Stimulated activated CD4-positive, alpha-beta T cell treated with anti-CD3 and anti-CD28 coated beads, Interleukin-2, amount 100 ng/mL, for 24 hours (primary cell): ENCODE data around the gene BTD.

ENCODE experiments used
- DNase-seq, 2 donors: peaks; one replicate each; pipeline ENCODE4 v3.0.0-alpha.2; 2020

BTD gene

DNA sequence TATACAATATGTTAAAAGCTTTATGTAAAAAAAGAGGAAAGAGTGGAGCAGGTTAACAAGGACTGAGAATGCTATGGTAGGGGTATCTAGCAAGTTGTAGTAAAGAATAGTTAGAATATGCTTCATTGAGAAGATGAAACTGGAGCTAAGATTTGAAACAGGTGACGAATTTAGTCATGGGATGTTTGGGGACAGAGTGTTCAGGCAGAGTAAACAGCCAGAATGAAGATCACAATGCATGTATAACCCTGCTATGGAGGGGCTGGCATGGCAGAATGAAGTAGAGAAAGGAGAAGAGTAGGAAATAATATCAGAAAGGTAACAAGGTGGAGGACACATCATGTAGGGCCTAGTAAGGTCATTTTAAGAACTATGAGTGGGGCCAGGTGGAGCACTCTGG lies 72.0 kb downstream of the BTD start:
- no peak for DNase-seq

- DNase-seq: no peak
Measured at GRCh38 chr3:15676259-15676658, 74.7 kb downstream of the BTD start.

DNA sequence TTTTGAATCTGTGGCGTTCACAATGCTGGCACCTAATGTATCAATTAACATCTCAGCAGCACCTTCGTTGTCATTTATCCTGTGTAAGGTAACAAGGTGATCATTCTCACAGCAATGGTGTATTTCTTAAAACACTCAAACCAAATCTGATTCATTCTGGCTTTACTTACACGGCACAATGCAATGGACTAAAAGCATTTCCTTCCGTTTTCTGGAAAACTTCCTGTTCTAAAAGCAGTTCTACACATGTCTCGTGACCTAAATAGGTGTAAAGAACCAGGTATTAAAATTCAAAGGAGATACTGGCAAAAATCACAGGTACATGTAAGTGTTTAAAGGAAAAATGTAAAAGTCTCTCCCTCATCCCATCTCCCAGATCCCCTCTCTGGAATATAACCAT lies 77.8 kb downstream of the BTD start:
- no peak for DNase-seq

DNA sequence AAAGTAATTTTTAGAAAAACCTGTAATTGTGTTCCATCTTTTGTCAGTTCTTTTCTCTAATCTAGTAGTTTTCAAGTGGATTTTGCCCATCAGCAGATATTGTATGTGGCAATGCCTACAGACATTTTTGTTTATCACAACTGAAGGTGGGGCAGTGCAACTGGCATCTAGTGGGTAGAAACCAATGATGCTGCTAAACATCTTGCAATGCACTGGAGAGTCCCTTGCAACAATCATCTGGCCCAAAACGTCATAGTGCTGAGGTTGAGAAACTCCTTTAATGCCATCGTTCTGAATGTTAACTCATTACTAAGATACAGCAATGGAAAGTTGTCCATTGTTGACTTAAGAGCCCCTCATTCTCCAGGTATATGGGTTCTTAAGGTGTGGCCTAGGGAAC lies 80.1 kb downstream of the BTD start:
- no peak for DNase-seq

- no peak for DNase-seq
Measured at GRCh38 chr3:15682561-15683185, 81.1 kb downstream of the BTD start.

DNA sequence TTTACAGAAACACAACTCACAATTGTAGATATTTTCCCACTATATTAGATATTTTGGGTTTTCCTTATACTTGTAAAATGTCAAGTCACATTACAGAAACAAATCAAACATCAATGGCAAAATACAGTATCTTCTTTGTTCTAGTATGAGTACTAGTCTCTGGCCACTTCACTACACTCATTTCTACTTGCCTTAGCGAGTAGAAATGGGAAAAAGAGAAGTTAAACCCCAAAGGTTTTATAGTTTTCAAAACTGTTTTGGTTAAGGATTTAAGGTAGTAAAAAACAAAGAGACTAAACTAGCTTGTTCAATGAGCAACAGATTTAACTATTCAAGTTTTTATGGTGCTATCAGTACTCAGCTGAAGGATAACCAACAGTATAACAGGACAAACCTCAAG lies 81.7 kb downstream of the BTD start:
- no peak for DNase-seq

- no peak for DNase-seq
Measured at GRCh38 chr3:15685927-15686326, 84.4 kb downstream of the BTD start.

GRCh38 chr3:15690230-15690629 lies 88.7 kb downstream of the BTD start:
- no peak for DNase-seq

DNA sequence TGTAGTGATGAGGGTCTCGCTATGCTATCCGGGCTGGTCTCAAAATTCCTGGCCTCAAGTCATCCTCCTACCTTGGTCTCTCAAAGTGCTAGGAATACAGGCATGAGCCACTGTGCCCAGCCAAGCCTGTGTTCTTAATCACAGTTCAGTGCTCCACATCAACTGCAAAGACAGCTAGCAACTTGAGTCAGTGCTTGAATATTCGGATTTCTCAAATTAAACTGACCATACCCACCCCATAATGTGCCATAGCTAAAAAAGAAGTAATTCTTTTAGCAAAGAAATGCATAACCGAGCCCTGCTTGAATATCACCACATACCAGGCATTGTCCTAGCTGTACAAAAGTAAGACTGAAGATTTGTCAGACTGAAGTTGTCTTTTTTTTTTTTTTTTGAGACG lies 89.2 kb downstream of the BTD start:
- DNase-seq: no peak

DNA sequence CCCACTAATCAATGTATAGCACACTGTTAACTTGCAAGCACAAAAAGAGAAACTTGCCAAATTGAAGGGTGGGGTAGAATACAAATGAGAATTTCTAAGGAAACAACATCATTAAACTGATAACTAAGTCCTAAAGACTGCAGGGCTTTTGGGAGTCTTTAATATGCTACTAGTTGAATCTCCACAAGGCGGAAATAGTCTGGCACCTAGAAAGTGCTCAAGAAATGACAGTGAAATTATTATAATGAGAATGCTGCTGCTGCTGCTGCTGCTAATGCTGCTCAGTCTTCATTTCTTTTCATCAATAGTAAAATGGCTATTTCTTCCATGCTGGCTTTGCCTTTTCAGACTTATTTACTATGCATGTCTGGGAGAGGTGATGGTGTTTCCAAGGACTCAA lies 91.8 kb downstream of the BTD start:
- DNase-seq: no peak

GRCh38 chr3:15694628-15695027 lies 93.1 kb downstream of the BTD start:
- no peak for DNase-seq
